PFSK-1 (cell line): ENCODE results near the gene RRN3.
"Not testable (repeated sequence)": the region's sequence is repeated elsewhere in the genome, so short reads cannot be mapped to it uniquely, and the experiment has no call there.

Experiments used
- REST ChIP-seq, 2 experiments: IDR thresholded peaks; 2 replicates each; pipeline versions ENCODE4 v1.6.1 to v1.8.0; 2011 to 2012; ENCODE audit warnings: low read depth in 2 of 2, low read length in 2 of 2, control low read depth in 1 of 2, inconsistent platforms in 1 of 2, mild to moderate bottlenecking in 1 of 2, moderate library complexity in 1 of 2; ENCODE audit not compliant: insufficient read depth in 1 of 2
- TAF1 ChIP-seq: IDR thresholded peaks from 2 replicates; pipeline ENCODE4 v1.6.1; 2012; ENCODE audit warnings: low read length, control low read depth, borderline replicate concordance; ENCODE audit not compliant: insufficient read depth

- not testable (repeated sequence) for TF ChIP-seq TAF1; REST (IDR thresholded peaks at IDR 0.05; ENCODE audit: insufficient read depth in 1 of 2, low read depth in 2 of 2, low read length in 2 of 2)
Observed at GRCh38 chr16:15027503-15028344, 66.3 kb downstream of the RRN3 start.
